Measurements from ENCODE around the gene CCL18.
"Not testable (repeated sequence)": the region's sequence is repeated elsewhere in the genome, so short reads cannot be mapped to it uniquely, and the experiment has no call there.

CCL18 gene

DNA sequence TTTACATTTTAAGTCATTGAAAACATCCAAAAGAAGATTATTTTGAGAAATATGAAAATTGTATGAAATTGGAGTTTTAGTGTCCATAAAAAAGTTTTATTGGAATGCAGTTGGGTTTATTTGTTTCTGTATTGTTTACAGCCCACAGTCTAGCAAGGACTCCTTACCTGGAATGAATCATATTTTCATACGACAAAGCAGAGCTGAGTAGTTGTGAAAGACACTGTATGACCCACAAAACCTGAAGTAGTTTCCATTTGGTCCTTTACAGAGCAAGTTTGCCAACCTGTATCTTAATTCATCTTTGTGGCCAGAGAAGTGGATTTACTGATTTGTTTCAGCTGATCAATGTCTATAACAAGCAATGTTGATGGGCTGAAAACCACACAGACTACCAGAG, 10.3 kb downstream of the CCL18 start:
- TF ChIP-seq, protein P1, sequence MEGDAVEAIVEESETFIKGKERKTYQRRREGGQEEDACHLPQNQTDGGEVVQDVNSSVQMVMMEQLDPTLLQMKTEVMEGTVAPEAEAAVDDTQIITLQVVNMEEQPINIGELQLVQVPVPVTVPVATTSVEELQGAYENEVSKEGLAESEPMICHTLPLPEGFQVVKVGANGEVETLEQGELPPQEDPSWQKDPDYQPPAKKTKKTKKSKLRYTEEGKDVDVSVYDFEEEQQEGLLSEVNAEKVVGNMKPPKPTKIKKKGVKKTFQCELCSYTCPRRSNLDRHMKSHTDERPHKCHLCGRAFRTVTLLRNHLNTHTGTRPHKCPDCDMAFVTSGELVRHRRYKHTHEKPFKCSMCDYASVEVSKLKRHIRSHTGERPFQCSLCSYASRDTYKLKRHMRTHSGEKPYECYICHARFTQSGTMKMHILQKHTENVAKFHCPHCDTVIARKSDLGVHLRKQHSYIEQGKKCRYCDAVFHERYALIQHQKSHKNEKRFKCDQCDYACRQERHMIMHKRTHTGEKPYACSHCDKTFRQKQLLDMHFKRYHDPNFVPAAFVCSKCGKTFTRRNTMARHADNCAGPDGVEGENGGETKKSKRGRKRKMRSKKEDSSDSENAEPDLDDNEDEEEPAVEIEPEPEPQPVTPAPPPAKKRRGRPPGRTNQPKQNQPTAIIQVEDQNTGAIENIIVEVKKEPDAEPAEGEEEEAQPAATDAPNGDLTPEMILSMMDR (IDR thresholded peaks at IDR 0.05; ENCODE audit: low read depth, low read length, missing control alignments): no peak
- H3K4me3 ChIP-seq (ENCODE audit: low read depth, low read length): no peak overlapping the region
- in situ Hi-C loops (cut with HindIII; ENCODE audit: low sequenced_read_pairs): no loop called here
- DNase-seq (ENCODE audit: low read depth): no peak

DNA sequence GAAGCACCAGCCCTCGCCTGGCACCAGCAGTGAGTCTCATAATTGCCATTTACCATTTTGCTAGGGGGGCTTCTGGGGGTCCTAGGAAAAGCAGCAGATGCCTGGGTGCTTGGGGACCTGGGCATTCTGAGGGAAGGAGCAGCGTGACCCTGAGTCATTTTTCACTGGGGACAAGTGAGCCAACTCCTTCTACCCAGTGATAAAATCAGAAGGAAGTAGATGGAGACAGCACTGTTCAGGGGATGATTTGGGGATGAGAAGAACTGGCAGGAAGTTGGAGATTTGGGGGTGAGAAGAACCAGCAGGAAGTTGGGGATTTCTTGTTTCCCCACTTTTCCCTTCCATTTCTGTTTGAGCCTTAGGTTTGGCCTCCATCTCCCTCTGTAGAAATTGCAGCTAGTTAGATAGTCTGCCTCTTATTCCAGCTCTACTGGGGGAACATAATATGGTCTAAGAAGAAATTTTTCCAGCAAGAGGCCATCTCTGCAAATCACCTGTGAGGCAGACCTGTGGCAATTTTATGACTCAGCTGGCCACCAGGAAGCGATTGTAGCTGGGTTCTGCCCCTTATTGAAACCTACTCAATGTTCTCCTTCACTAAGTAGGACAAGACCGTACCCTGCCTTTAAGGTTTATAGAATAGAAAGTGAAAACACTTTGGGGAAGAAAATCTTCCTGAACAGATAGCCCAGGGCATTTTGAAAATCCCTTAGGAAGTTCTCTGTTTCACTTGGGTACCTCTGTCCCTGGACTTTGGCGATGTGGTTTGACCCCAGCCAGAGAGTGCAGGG, 17.8 kb downstream of the CCL18 start:
- in situ Hi-C loops (cut with HindIII; ENCODE audit: low sequenced_read_pairs): loop anchor here (25.0 kb wide), 1 partner anchor 405 kb away; the partner anchor contains the start of gene ZNHIT3
- not testable (repeated sequence) for H3K4me3 ChIP-seq (ENCODE audit: low read depth, low read length); DNase-seq (ENCODE audit: low read depth)

- H3K4me3 ChIP-seq (ENCODE audit: low read depth, low read length); DNase-seq (ENCODE audit: low read depth): not testable (repeated sequence)
- in situ Hi-C loops (cut with HindIII; ENCODE audit: low sequenced_read_pairs): loop anchor here (25.0 kb wide), 1 partner anchor 405 kb away; the partner anchor contains the start of gene ZNHIT3
These were observed 18.5 kb downstream of the CCL18 start for GRCh38 chr17:36082482-36083120.

DNA sequence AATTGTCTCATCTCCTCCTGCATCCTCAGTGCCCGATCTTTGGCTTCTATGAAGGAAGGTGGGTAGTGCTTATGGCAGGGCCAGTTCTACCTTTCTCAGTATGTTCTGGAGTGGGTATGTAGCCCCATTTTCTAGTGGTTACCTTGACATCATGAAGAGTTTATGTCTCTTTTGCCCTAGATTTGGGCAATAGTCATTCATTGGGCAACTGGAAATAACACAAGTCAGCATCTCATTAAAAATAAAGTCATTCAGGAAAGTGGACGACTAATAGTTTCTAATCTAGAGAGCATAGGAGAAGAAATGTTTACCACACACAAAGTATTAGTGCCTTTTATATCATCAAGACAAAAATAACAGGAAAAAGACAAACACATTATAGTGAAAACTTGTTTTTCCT, 19.6 kb downstream of the CCL18 start:
- in situ Hi-C loops (cut with HindIII; ENCODE audit: low sequenced_read_pairs): loop anchor here (25.0 kb wide), 1 partner anchor 404 kb away; the partner anchor contains the start of gene ZNHIT3
- H3K4me3 ChIP-seq (ENCODE audit: low read depth, low read length); DNase-seq (ENCODE audit: low read depth): not testable (repeated sequence)

DNA sequence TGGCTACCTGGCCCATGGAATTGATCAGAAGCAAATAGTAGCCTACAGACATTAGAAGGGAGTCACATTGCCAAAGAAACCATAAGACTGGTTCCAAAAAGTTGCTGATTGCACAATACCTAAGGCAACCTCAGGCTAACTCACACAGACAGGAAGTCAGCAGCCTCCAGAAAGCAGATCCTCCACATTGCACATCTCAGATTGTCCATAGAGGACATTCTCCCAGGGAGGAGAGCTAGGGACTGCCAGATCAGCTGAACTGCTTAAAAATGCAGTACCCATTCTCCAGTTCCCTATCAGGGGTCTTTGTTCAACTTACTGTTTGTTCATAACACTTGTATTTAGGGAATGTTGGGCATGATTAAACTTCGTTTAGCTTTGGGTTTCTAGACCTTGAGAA, 21.7 kb downstream of the CCL18 start:
- DNase-seq (ENCODE audit: low read depth): no peak
- H3K4me3 ChIP-seq (ENCODE audit: low read depth, low read length): no peak overlapping the region
- TF ChIP-seq, protein P1 (IDR thresholded peaks at IDR 0.05; ENCODE audit: low read depth, low read length, missing control alignments): no peak
- in situ Hi-C loops (cut with HindIII; ENCODE audit: low sequenced_read_pairs): loop anchor here (25.0 kb wide), 1 partner anchor 402 kb away; the partner anchor contains the start of gene ZNHIT3

- in situ Hi-C loops (cut with HindIII; ENCODE audit: low sequenced_read_pairs): loop anchor here (25.0 kb wide), 1 partner anchor 401 kb away; the partner anchor contains the start of gene ZNHIT3
- no peak for DNase-seq (ENCODE audit: low read depth)
- no peak overlapping the region for H3K4me3 ChIP-seq (ENCODE audit: low read depth, low read length)
- TF ChIP-seq, protein P1 (IDR thresholded peaks at IDR 0.05; ENCODE audit: low read depth, low read length, missing control alignments): no peak
These were observed 22.7 kb downstream of the CCL18 start for GRCh38 chr17:36086791-36087190.

- in situ Hi-C loops (cut with HindIII; ENCODE audit: low sequenced_read_pairs): loop anchor here (25.0 kb wide), 1 partner anchor 400 kb away; the partner anchor contains the start of gene ZNHIT3
These were observed 23.4 kb downstream of the CCL18 start for GRCh38 chr17:36087471-36087870.

DNA sequence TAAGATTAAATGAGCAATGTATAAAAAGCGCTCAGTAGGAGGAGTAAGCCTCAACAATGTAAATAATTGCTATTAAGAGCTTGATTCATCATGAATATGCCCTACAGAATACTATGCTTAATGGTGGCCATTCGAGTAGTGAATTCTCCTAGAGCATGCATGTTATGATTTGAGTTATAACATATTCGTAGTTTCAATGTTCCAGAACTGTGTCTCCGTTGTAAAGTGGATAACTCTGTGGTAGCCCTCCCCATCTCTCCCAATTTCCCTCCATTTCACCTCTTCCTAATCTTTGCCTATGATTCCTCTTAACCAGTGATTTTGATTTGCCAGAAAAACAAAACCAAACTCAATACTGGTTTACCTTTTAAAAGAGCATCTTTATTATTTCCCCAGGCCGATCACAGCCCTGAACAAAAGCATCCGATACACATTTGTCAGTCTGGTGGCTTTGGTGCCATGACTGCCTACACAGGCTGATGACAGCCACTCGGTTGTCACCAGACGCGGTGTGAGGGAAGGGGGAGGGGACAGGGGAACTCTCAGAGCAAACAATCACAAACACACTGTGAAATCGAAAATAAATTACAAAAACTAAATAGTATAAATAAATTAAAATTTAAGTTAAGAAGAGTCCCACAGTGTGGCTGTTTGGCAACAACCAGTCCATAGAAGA, 24.0 kb downstream of the CCL18 start:
- not testable (repeated sequence) for DNase-seq (ENCODE audit: low read depth)
- in situ Hi-C loops (cut with HindIII; ENCODE audit: low sequenced_read_pairs): loop anchor here (25.0 kb wide), 1 partner anchor 399 kb away; the partner anchor contains the start of gene ZNHIT3

More at GRCh38 chr17:36087471-36087870, 23.4 kb downstream of the CCL18 start:
- not testable (repeated sequence) for H3K4me3 ChIP-seq (ENCODE audit: low read depth, low read length); DNase-seq (ENCODE audit: low read depth)

More for the DNA sequence above, 24.0 kb downstream of the CCL18 start:
- H3K4me3 ChIP-seq (ENCODE audit: low read depth, low read length): not testable (repeated sequence)

Measured in astrocyte of the cerebellum (primary cell).